Gastroesophageal sphincter (tissue), 4 donors: ENCODE data around the gene ERG. TPM values are rescaled to one million over a fixed set of nuclear protein-coding genes. Genes with fewer than 3 reads are reported as not detected.

ENCODE experiments used
- ATAC-seq: fragments of 150-250 bp; one replicate; pipeline ENCODE4 v1.9.1; 2016; ENCODE audit warnings: mild to moderate bottlenecking, moderate library complexity
- H3K27ac ChIP-seq, 4 donors: fragments of 200-600 bp; sonication (generic) in 3 of 4; 1 replicate in 3 of 4; 2 replicates in 1 of 4; pipeline ENCODE4 v1.5.1; 2016 to 2019
- H3K27me3 ChIP-seq: fragments of 200-600 bp; sonication (generic); one replicate; pipeline ENCODE4 v1.5.1; 2019
- H3K36me3 ChIP-seq, 2 donors: fragments of 200-600 bp; sonication (generic); one replicate each; pipeline ENCODE4 v1.5.1; 2019; ENCODE audit warnings: control low read depth in 1 of 2
- H3K4me1 ChIP-seq, 3 donors: fragments of 200-600 bp; sonication (generic); 1 replicate in 2 of 3; 2 replicates in 1 of 3; pipeline ENCODE4 v1.5.1; 2016 to 2019; ENCODE audit warnings: control low read depth in 2 of 3
- H3K4me3 ChIP-seq, 2 donors: fragments of 200-600 bp; sonication (generic); one replicate each; pipeline ENCODE4 v1.5.1; 2019; ENCODE audit warnings: mild to moderate bottlenecking in 1 of 2, moderate library complexity in 1 of 2
- H3K9me3 ChIP-seq, 3 donors: fragments of 200-600 bp; sonication (generic); one replicate each; pipeline ENCODE4 v1.5.1; 2017 to 2019; ENCODE audit warnings: control low read depth in 2 of 3
- EP300 ChIP-seq: sonication (generic); formaldehyde crosslinking; IDR thresholded peaks from one replicate; pipeline ENCODE4 v1.6.1; 2017; ENCODE audit warnings: antibody characterized with exemption, mild to moderate bottlenecking
- POLR2A ChIP-seq, 2 donors: fragments of 450-650 bp; IDR thresholded peaks; one replicate each; pipeline ENCODE4 v1.6.1; 2017; ENCODE audit warnings: antibody characterized with exemption in 2 of 2, mild to moderate bottlenecking in 2 of 2, moderate library complexity in 1 of 2
- POLR2AphosphoS5 ChIP-seq: sonication (generic); formaldehyde crosslinking; IDR thresholded peaks from one replicate; pipeline ENCODE4 v1.6.1; 2017; ENCODE audit warnings: antibody characterized with exemption
- WGBS, 2 donors: methylation state at CpG; one replicate each; pipeline ENCODE4 v1.1.5; 2018; ENCODE audit warnings: low coverage in 1 of 2; 5-methylcytosine and 5-hydroxymethylcytosine counted together
- total RNA-seq, 4 donors: library from RNA; depleted of rRNA; stranded (reverse); fragments of >200 nt; gene quantifications; one replicate each; pipeline ENCODE4 v1.1.0, GENCODE V29; 2016
- TF ChIP-seq, protein P1 (sequence below), 4 experiments: fragments of 200-600 bp in 2 of 4; fragments of 450-650 bp in 2 of 4; sonication (generic) in 1 of 4; IDR thresholded peaks; one replicate each; pipeline ENCODE4 v1.5.1; 2017 to 2019; ENCODE audit warnings: antibody characterized with exemption in 4 of 4, mild to moderate bottlenecking in 2 of 4, moderate library complexity in 2 of 4

ERG gene
- total RNA-seq, 4 donors from 2014 or later: 3.3 to 12.4 (median 10.9) TPM

DNA sequence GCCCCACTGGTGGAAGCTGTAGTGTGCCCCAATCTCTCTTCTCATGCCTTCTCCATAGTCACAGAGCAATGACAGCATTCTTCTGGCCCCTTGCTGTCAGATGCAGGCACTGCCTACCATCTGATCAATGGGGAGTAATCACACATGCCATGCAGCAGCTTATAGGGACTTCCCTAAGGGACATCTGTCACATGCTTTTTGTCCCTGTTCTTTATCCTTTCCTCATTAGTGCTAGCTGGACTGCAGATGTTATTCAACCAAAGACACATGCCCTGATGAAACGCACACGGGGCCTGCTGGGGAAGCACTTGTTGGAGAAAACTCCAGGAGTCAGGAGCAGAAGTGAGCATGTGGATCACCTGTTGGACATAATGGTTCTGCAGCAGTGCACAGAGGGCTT, 132.8 kb downstream of the ERG start:
- Histone ChIP-seq H3K27me3 (peaks cover 20% of the 10 kb centered on the region), H3K4me3 (no peak overlapping the region), H3K4me1 (no peaks in the 10 kb centered on the region), H3K9me3 (peaks cover 0 to 11% (median 0%) of the 10 kb centered on the region in 3 donors), H3K36me3 (no peaks in the 10 kb centered on the region), H3K27ac (no peak overlapping the region)
- 100% methylated on average over 1 of the region's 2 CpGs; no CpG with 5 or more reads in 1 of the 2 donors for WGBS, 2 donors
- TF ChIP-seq, protein P1, sequence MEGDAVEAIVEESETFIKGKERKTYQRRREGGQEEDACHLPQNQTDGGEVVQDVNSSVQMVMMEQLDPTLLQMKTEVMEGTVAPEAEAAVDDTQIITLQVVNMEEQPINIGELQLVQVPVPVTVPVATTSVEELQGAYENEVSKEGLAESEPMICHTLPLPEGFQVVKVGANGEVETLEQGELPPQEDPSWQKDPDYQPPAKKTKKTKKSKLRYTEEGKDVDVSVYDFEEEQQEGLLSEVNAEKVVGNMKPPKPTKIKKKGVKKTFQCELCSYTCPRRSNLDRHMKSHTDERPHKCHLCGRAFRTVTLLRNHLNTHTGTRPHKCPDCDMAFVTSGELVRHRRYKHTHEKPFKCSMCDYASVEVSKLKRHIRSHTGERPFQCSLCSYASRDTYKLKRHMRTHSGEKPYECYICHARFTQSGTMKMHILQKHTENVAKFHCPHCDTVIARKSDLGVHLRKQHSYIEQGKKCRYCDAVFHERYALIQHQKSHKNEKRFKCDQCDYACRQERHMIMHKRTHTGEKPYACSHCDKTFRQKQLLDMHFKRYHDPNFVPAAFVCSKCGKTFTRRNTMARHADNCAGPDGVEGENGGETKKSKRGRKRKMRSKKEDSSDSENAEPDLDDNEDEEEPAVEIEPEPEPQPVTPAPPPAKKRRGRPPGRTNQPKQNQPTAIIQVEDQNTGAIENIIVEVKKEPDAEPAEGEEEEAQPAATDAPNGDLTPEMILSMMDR (IDR thresholded peaks at IDR 0.05): no peak
- TF ChIP-seq EP300 (no peak), POLR2AphosphoS5 (no peak), POLR2A (IDR thresholded peaks at IDR 0.05) (no peak)
- no peak for ATAC-seq

DNA sequence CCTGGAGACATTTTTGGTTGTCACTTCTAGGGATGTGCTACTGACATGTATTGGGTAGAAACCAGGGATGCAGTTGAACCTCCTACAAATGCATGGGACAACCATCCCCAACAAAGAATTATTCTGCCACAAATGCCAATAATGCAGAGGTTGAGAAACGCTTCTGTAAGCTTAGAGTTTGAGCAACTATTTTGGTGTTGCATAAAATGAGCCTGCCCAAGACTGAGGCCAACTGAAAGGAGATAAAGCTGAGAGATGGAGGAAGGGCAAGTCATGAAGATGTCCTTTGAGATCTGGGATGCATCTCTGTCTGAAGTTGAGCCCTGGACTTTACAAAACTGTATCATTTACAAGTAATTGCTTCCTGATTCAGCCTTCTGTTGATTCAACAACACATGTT, 134.6 kb downstream of the ERG start:
- Histone ChIP-seq H3K4me1 (no peaks in the 10 kb centered on the region), H3K27me3 (peaks cover 25% of the 10 kb centered on the region), H3K4me3 (no peak overlapping the region), H3K36me3 (no peaks in the 10 kb centered on the region), H3K9me3 (no peaks in the 10 kb centered on the region), H3K27ac (no peak overlapping the region)
- ATAC-seq: no peak
- TF ChIP-seq POLR2AphosphoS5 (no peak), EP300 (no peak), POLR2A (IDR thresholded peaks at IDR 0.05) (no peak)
- TF ChIP-seq, protein P1 (IDR thresholded peaks at IDR 0.05): no peak
- WGBS, 2 donors: 77% methylated on average over 1 of the region's 1 CpG; no CpG with 5 or more reads in 1 of the 2 donors

DNA sequence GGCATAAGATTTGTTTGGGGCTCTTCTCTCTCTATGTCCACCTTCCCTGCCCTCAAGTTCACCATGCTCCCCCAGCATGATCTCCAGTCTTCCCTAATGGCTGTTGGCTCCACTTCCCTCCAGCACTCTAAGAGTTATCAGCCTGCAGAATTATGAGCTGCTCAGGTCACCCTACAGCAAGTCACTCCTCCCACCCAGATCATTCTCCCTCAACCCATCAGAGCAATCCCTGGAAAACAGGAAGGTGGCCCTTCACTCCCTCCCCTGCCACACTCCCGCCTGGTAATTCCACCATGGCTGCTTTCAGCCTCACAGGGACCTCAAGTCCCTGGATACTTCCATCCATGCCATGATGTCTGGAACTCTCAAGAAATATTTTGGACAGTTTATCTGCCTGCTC, 137.0 kb downstream of the ERG start:
- H3K27ac ChIP-seq: no peak overlapping the region
- 50 to 80% methylated on average over 1 of the region's 1 CpG for WGBS, 2 donors
- H3K9me3 ChIP-seq: no peaks in the 10 kb centered on the region
- peaks cover 38% of the 10 kb centered on the region for H3K27me3 ChIP-seq
- no peak overlapping the region for H3K4me3 ChIP-seq
- ATAC-seq: no peak
- no peak for TF ChIP-seq POLR2AphosphoS5
- TF ChIP-seq POLR2A (IDR thresholded peaks at IDR 0.05): no peak
- TF ChIP-seq, protein P1 (IDR thresholded peaks at IDR 0.05): no peak
- no peak for TF ChIP-seq EP300
- no peaks in the 10 kb centered on the region for H3K4me1 ChIP-seq
- H3K36me3 ChIP-seq: no peaks in the 10 kb centered on the region

GRCh38 chr21:38359835-38360234, 138.4 kb downstream of the ERG start:
- no peak for ATAC-seq
- 57% methylated on average over 1 of the region's 7 CpGs; no CpG with 5 or more reads in 1 of the 2 donors for WGBS, 2 donors
- Histone ChIP-seq H3K4me1 (no peaks in the 10 kb centered on the region), H3K4me3 (no peak overlapping the region), H3K9me3 (no peaks in the 10 kb centered on the region), H3K27me3 (peaks cover 49% of the 10 kb centered on the region), H3K27ac (no peak overlapping the region), H3K36me3 (no peaks in the 10 kb centered on the region)
- TF ChIP-seq EP300: no peak
- TF ChIP-seq POLR2AphosphoS5: no peak
- TF ChIP-seq, protein P1 (IDR thresholded peaks at IDR 0.05): no peak
- no peak for TF ChIP-seq POLR2A (IDR thresholded peaks at IDR 0.05)

GRCh38 chr21:38359090-38359489, 139.2 kb downstream of the ERG start:
- ATAC-seq: no peak
- TF ChIP-seq, protein P1 (IDR thresholded peaks at IDR 0.05): no peak
- TF ChIP-seq POLR2A (IDR thresholded peaks at IDR 0.05) (no peak), POLR2AphosphoS5 (no peak), EP300 (no peak)
- Histone ChIP-seq H3K27me3 (peaks cover 49% of the 10 kb centered on the region), H3K36me3 (no peaks in the 10 kb centered on the region), H3K27ac (no peak overlapping the region), H3K4me3 (no peak overlapping the region), H3K4me1 (no peaks in the 10 kb centered on the region), H3K9me3 (no peaks in the 10 kb centered on the region)
- WGBS, 2 donors: 87 to 91% methylated on average over 3 to 5 of the region's 5 CpGs
